ENCODE results near the gene SV2A.
"Not testable (repeated sequence)": the region's sequence is repeated elsewhere in the genome, so short reads cannot be mapped to it uniquely, and the experiment has no call there.

The SV2A gene, protein sequence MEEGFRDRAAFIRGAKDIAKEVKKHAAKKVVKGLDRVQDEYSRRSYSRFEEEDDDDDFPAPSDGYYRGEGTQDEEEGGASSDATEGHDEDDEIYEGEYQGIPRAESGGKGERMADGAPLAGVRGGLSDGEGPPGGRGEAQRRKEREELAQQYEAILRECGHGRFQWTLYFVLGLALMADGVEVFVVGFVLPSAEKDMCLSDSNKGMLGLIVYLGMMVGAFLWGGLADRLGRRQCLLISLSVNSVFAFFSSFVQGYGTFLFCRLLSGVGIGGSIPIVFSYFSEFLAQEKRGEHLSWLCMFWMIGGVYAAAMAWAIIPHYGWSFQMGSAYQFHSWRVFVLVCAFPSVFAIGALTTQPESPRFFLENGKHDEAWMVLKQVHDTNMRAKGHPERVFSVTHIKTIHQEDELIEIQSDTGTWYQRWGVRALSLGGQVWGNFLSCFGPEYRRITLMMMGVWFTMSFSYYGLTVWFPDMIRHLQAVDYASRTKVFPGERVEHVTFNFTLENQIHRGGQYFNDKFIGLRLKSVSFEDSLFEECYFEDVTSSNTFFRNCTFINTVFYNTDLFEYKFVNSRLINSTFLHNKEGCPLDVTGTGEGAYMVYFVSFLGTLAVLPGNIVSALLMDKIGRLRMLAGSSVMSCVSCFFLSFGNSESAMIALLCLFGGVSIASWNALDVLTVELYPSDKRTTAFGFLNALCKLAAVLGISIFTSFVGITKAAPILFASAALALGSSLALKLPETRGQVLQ

DNA sequence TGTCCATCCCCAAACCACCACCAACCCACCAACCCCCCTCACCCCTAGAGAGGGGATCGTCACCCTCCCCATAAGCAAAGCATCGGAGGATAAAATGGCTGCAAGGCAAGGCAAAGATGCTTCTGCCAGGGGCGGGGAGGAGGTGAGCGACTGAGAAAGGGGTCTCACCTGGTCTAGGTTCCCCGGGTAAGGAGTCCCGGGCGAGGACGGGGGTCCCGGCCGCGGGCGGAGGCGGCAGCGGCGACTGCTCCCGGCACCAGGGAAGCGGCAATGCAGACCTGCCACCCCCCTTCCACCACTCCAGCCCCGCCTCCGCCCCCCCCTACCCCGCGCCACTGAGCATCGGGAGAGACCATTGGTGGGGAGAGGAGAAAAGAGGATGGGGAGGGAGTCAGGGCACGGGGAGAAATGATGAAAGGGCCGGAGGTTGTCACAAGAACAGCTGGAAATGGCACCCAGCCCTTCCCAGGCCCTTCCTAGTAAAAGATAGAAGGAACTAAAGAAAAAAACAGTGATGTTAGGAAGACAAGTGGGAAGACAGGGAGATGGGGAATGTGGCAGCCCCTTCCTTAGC is at the start of gene SV2A:
Gene SV2A, minus strand, starts transcription at position 274 of the 574 bp plus-strand sequence. CDS start 4,004 bp downstream, outside the sequence.
- DNase-seq: peak in 53 of 56 donors; percentile 16 to 83 (median 61)

DNA sequence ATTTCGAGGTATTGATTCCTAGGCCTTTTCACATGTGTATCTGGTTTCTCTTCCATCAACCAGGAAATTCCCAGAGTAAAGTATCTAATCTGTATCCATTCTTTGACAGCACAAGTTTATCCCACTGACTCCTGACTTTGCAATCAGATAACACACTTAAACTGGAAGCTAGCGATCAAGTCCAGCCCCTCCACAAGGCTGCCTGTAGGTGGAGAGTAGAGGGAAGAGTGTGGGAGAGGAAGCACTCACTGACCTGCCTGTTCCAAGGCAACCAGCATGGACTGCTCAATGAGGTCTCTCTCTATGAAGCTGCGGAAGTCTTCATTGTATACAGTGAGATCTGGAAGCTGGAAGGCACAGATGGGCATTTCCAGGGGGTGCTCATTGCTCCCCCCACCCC is 49.4 kb upstream of the SV2A start:
- no peak for DNase-seq

DNA sequence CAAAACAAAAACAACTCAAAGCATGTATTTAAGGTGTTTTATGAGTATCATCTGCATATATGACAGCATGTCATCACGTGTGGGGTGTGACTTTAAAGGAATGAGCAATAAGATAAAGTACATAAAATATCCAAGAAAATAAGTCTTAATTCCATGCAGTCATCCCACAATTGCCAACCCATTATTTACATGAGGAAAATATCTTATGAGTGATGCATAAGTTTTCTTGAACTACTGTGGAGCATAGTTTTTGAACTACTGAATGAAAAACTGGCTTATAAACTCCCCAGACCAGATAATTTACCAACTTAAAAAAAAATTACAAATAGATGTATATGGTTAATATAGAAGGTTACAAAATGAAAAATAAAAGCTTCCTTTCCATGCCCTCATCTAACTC is 48.8 kb upstream of the SV2A start:
- no peak for DNase-seq

DNA sequence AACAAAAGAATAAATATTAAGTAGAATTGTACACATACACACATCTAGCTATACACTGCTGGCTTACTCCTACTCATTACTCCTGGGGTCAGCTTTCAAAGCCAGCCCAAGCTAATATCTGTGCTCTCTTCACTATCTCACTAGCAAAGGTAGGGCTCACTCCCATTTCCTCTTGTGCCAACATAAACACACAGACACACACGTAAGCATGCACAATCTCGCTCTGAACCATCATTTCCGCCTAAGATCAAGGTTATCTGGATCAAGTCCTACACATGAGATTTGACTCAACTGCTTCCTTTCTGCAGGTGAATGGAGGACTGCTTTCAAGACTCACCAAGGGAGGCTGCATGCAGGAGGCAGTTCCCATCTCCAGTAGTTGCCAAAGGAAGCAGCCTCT is 47.8 kb upstream of the SV2A start:
- DNase-seq: no peak

DNA sequence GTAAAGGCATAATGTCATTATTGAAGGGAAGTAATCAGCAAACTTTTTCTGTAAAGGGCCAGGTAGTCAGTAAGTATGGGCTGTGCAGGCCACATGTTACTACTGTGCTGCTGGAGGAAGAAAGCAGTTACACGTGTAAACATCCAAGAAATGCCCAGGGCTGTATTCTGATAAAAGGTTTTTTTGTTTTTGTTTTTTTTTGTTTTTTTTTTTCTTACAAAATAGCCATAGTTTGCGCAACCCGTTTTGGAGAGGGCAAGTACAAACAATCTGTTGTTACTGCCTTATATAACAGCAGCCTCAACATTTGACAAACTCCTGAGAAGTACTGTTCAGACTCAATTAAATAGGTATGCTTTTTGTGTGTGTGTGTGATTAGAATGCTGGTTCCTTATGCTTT is 45.7 kb upstream of the SV2A start:
- no peak for DNase-seq

DNA sequence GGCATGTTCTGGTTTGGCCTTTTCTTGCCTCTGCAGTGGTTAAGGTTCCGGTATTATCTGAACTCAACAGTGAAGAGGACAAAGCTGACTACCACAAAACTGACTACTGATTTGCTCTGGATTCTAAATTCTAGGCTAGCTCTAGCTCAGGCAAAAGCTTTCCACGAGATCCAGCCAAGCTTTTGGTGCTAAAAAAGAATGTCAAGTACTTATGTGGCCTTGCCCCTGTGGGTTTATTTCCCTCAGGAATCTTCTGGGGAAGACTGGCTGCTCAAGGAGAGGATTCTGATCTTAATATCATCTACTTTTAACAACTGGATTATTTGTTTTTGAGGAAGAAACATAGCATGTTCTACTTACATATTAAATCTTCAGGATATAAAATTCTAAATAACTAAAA is 45.1 kb upstream of the SV2A start:
- DNase-seq: no peak

DNA sequence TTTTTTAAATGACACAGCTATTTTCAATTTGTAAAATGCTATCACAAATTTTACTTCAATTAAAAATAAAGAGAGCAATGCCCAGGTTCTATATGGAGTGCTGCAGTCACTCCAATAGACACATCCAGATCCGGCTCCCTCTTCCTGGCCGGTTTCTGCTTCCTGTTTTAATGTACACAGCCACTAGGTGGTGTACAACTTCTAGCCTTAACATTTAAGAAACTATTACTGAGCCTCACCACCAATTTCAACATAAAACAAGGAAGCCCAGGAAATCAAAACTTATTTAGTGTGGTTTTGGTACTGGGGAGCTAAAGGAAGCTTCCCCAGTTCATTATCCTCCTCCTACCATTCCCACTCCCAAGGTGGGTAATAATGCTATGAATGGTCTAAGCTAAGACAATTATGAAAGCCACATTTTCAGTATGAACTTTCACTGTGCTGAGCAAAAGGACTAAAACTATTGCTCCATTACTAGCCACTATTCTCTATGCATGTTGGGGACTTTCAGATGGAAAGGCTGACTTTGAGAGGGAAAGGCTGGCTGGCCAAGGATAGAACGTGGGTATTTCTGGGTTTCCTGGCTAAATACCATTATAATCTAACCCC is 44.5 kb upstream of the SV2A start:
- peak in 32 of 56 donors; percentile 1 to 70 (median 26) for DNase-seq

DNA sequence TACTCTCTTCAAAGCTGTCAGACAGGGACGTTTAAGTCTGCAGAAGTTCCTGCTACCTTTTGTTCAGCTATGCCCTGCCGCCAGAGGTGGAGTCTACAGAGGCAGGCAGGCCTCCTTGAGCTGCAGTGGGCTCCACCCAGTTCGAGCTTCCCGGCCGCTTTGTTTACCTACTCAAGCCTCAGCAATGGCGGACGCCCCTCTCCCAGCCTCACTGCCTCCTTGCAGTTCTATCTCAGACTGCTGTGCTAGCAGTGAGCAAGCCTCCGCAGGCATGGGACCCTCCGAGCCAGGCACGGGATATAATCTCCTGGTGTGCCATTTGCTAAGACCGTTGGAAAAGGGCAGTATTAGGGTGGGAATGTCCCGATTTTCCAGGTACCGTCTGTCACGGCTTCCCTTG is 39.9 kb upstream of the SV2A start:
- not testable (repeated sequence) for DNase-seq

DNA sequence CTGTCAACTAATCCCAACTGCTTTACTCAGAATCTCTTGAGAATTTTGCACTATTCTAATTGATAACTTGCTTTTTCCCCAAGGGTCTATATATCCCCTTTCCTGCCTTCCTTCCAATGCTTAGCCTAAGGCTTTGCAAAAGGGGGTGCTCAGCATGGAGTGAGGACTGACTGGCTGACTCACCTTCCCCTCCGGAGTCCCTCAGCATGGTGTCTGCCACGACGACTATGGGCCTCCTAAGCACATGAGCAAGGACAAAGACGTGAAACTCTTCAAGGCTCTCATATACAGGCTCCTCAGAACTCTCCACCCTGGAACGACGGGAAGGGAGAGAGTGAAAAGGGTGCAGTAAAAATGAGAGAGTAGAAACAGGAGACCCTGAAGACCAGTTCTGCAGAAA is 32.3 kb upstream of the SV2A start:
- no peak for DNase-seq

DNA sequence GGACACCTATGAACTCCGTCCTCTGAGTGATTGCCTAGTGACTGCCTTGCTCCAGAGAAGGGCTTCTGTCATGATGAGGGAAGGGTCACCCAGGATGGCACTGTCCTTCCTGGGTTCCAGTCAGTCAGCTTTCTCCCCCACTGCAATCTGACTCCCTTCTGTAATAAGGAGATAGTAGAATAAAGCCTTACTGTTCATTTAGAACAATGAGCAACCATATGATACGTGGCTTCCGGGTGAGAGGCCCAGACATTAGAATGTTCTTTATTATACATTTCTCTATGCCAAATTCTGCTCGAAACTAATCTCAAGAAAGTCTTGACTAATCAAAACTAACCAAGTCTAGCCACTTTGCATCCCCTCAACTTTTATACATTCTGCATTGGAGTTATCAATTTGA is 27.6 kb upstream of the SV2A start:
- DNase-seq: peak in 1 of 56 donors; percentile 13

DNA sequence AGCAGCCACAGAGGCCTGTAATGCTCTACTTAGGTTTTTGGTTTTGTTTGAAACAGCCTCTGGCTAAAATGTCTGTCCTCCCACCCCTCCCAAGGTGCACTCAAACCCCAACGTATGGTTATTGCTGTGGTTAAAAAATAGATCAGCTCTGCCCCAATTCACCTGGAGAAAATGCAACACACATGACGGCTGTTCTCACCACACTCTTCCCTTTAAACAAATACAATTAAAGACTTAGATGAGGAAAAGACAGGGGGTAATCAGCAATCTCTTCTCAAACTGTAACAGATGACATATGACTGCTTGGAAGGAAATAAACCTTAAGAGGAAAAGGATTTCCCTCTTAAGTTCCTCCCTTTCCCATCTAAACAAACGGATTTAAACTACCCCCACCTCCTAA is 25.2 kb upstream of the SV2A start:
- DNase-seq: no peak

DNA sequence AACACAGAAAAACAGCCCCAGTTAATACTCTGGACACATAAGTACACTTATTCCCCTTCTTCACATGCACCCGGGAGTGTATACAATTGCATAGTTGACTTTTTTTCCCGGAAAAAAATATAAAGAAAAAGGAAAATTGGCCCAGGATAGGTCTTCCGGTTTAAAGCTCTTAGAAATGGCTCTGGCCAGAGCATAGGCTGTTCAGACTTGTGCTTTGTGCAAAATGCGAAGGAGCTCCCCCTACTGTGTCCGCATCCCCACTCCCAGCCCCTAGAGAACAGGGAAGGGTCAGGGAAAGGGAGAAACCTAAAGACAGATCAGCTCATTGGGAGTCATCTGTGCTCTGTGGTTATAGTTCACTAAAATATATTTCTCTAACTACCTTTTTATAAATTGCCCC is 24.6 kb upstream of the SV2A start:
- peak in 18 of 56 donors; percentile 4 to 45 (median 14) for DNase-seq

DNA sequence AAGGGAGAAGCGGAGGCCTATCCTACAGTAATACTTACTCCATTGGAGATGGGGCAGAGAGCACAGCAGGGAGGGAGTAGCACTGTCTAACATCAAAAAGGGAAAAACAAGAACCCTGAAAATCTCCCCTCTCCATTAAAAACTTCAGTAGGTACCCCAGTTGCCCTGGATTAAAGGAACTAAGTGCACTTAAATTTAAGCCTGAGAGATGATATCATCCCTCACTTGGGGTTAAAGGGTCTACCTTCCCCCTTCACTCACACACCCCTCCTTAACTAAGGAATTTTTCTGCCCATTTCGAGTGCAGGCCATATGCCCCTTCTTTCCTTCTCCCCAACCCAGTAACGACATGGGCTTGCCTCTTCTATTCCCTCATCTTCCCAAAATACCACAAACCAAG is 22.8 kb upstream of the SV2A start:
- DNase-seq: no peak

DNA sequence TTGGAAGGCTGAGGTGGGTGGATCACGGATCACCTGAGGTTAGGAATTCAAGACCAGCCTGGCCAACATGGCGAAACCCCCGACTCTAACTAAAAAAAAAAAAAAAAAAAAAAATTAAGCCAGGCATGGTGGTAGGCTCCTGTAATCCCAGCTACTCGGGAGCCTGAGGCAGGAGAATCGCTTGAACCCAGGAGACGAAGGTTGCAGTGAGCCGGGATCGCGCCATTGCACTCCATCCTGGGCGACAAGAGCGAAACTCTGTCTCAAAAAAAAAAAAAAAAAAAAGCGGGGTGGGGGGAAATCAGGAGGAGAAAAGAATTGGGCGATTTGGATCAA is 21.0 kb upstream of the SV2A start:
- DNase-seq: not testable (repeated sequence)

DNA sequence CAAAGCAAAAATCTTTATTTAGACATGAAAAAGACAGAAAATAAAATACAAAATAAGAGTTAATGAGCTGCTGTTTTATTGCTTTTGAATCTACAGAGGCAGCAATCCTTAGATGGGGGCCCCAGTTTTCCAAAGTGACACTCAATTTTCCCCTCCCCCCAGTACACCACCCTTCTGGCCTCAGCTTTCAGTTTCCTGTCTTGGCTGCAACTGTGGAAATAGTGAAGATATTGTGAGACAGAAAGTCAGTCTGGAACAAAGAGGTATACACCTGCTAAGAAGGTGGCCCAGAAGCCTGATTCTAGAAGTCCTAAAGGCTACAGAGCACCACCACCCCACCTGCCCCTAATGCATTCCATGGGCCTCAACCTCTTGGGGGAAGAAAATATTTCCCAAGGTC is 20.1 kb upstream of the SV2A start:
- DNase-seq: no peak

DNA sequence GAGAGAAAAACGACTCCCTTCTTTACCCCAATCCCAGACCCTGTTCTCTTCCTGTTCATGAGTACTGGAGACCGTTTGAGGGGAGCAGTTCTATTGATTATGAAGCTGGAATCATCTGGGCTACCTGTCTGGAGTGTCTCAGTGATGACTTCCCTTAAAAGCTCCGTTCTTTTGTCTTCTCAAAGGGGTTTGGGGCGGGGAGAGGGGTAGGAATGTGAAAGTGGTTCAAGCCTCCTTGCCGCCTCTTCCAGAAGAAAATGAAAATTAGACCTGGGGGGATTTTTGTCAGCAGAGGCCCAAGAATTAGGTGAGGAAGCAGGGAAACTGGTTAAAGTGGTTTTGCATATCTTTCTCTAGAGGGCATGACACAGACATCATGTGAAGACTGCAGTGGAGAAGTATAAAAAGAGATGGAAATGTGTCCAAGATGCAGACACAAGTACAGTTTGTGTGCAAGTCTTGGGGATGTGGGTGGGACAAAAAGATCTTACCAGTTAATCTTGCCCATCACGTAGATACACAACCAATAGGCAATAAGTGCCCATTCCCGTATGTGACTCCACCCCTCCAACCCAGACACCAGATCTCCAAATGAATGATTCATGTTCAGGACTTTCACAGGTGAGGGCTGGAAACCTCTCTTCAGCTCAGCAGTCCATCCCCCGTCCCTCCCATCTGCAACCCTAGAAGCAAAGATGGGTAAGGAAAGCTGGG is 19.5 kb upstream of the SV2A start:
- peak in 2 of 56 donors; percentile 17 to 31 for DNase-seq

DNA sequence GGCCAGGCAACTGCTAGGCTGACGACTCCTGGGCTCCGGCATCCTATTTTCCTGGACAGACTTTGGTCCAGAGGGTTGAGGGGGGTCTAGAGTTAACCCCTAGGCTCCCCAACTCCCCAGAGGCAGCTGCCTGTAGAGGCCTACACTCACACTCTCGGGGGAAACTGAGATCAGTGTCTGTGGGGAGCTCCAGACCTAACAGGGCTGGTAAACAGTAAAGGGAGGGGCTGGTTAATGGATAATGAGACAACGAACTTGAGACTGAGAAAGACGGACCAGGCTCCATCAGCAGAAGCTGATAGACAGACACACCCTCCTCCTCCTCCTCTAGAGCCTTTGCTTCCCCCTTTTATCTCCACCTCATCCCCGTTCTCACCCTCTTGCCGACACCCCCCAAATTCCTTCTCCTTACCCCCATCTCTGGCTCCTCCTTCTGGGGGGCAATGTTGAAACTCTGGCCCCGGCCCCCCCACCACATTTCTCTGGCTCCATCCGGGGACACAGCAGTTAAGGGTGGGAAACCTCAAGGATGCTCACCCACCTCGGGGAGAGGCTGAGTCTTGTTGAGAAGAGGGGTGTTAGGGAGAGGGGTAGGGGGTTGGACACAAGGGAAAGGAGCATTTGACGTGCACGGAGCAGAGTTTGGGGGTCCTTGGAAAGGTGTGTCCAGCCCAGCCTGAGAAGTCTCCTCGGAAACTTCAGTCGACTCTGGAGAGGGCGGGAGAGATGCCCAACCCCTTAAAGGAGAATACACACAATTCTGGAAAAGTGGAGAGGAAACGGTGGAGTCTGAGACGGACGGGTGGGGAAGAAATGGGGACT is 18.7 kb upstream of the SV2A start, which contains the start of gene MTMR11:
Gene MTMR11, minus strand, starts transcription at position 710 of the 822 bp plus-strand sequence. Its CDS starts 232 bp downstream, at position 478.
- peak in 13 of 56 donors; percentile 10 to 48 (median 20) for DNase-seq

DNA sequence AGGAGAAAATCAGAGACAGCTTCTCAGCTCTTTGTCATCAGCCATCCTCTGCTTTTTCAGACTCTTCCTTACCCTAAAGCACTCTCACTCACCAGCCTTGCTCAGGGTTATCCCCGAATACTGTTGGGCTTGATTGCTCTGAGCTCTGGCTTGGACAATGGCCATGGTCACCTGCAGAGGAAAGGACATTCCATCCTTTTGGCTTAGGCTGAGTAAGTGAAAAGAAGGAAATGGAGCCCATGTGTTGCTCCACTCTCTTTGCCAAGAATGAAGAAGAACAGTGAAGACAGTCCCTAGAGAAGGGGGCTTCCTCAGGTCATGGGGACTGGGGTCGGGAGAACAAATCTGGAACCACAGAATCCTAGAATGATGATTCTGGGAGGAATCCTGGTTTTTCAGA is 16.7 kb upstream of the SV2A start:
- no peak for DNase-seq

DNA sequence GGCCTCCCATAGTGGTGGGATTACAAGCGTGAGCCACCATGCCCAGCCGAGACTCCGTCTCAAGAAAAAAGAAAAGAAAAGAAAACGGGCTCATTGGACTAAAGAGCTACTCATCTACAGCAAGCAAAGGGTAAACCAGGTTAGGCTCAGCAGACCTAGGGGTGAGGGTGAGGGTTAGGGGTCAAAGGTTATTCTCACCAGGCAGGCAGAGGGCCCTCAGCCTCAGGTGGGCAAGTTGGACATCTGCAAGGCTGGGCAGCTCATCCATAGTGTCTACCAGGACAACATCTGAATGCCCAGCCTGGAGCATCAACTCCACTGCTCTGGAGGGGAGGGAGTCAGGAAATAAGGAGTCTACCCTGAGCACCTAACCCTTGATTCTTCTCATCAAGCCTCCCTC is 15.6 kb upstream of the SV2A start:
- DNase-seq: no peak

DNA sequence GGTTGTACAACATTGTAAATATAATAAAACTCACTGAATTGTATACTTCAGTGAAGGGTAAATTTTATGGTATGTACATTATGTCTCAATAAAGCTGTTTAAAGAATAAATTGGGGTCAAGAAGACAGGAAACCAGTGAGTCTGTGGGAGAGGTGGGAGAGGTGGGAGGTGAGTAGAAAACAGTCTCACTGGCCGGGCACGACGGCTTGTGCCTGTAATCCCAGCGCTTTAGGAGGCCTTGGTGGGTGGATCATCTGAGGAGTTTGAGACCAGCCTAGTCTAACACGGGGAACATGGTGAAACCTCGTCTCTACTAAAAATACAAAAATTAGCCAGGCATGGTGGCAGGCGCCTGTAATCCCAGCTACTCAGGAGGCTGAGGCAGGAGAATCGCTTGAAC is 14.8 kb upstream of the SV2A start:
- no peak for DNase-seq
